Choroid plexus epithelial cell (primary cell): ENCODE data around the gene CS.
"Not testable (repeated sequence)": the region's sequence is repeated elsewhere in the genome, so short reads cannot be mapped to it uniquely, and the experiment has no call there.

ENCODE experiments used
- DNase-seq: peaks from one replicate; pipeline ENCODE4 v3.0.0-alpha.2; 2010; ENCODE audit warnings: low read depth
- H3K4me3 ChIP-seq: 2 replicates; pipeline ENCODE4 v1.5.1; 2011; ENCODE audit warnings: low read depth, mild to moderate bottlenecking, control low read depth, low read length, moderate library complexity
- CTCF ChIP-seq: conservative IDR thresholded peaks from 2 replicates; pipeline ENCODE4 v1.5.1; 2011; ENCODE audit warnings: low read depth, mild to moderate bottlenecking, control low read depth, inconsistent platforms, low read length, moderate library complexity

CS gene

DNA sequence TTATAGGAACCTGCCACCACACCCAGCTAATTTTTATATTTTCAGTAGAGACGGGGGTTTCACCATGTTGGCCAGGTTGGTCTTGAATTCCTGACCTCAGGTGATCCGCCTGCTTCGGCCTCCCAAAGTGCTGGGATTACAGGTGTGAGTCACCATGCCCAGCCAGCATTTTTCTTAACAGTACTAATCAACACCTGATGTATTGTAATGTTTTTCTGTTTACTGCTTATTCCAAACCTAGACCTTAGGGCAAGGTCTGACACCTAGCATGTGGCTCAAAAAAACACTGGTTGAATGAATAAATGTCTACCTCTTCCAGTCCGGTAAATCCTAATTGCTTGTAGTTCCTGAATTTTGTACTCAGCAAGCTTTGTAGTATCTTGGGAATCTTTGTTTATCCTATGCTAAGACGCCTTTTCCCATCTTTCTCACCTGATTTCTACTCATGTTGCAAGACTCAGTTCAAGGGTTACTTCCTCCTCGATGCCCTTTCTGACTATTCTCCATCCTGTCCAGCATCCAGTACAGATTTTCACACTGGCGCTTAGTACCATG is 30.9 kb upstream of the CS start:
- H3K4me3 ChIP-seq = no peak overlapping the region
- TF ChIP-seq CTCF = no peak

GRCh38 chr12:56326533-56326932 is 26.4 kb upstream of the CS start:
- H3K4me3 ChIP-seq = no peak overlapping the region
- TF ChIP-seq CTCF = no peak
- DNase-seq = no peak

More for the DNA sequence above, 30.9 kb upstream of the CS start:
- no peak for DNase-seq

DNA sequence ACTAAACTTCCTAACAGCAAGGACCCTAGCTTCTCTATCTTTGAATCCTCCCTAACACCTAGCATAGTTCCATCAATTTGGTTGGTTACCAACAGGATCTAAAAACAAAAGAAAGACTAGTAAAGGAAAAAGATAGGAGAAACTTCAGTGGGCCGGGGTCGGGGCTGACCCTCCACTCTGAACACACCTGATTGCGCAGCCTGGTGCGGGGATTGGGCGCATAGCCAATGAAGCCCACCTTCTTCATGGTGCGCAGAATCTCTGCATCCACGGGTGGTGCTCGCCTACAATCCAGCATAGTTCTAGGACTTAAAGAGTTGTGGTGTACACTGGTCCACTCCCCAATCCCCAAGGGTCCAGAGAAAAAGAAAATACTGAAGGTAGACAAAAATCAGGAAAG is 26.0 kb upstream of the CS start:
- TF ChIP-seq CTCF = no peak
- DNase-seq = no peak
- no peak overlapping the region for H3K4me3 ChIP-seq

DNA sequence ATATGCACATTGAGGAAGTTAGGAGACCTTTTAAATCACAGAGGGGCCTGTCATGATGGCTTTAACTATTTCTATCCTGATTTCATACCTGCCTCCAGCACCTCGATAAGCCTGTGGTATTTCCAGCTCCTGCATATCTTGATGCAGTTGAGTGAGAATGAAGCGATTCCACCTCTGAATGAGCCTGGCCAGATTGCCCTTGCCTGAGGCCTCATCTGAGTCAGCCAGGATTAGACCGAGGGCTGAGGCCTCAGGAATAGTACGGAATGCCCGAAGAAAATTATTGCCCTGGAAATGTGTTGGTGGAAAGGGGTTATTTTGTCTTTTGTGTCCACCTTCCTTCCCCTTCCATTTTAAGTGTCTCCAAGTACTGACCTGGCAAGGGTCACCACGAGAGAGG is 24.1 kb upstream of the CS start:
- no peak for TF ChIP-seq CTCF
- DNase-seq = no peak
- no peak overlapping the region for H3K4me3 ChIP-seq

- DNase-seq, H3K4me3 ChIP-seq: not testable (repeated sequence)
These were observed 21.5 kb upstream of the CS start for GRCh38 chr12:56321610-56322009.

DNA sequence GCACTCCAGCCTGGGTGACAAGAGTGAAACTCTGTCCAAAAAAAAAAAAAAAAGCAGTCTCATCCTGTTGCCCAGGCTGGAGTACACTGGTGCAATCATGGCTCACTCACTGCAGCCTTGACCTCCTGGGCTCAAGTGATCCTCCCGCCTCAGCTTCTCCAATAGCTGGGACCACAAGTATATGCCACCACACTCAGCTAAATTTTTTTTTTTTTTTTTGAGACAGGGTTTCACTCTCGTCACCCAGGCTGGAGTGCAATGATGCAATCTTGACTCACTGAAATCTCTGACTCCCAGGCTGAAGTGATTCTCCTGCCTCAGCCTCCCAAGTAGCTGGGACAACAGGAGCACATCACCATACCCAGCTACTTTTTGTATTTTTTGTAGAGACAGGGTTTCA is 20.9 kb upstream of the CS start:
- H3K4me3 ChIP-seq = no peak overlapping the region
- no peak for TF ChIP-seq CTCF
- DNase-seq = no peak

DNA sequence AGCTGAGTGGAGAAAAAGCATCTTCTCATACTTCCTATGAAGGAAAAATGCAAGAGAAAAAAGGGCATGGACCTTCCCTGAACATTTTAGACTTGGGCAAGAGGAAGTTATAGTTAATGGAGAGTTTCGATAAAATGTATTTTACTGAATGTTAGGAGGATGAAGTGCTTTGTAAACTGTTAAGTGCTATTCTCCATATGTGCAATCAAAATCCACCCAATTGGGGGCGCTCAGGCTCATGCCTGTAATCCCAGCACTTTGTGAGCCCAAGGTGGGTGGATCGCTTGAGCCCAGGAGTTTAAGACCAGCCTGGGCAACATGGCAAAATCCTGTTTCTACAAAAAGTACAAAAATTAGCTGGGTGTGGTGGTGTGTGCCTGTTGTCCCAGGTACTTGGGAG is 17.5 kb upstream of the CS start:
- DNase-seq = no peak
- H3K4me3 ChIP-seq = no peak overlapping the region
- TF ChIP-seq CTCF = no peak
